HG03108 (cell line): ENCODE data around the gene ENTREP3.
"Not testable (repeated sequence)": the region's sequence is repeated elsewhere in the genome, so short reads cannot be mapped to it uniquely, and the experiment has no call there.

ENCODE experiments used
- ATAC-seq: cut with Tn5 transposase; IDR thresholded peaks from one replicate; pipeline ENCODE4 v1.9.1; 2021; ENCODE audit warnings: moderate library complexity; ENCODE audit not compliant: unreplicated experiment

Gene ENTREP3, protein sequence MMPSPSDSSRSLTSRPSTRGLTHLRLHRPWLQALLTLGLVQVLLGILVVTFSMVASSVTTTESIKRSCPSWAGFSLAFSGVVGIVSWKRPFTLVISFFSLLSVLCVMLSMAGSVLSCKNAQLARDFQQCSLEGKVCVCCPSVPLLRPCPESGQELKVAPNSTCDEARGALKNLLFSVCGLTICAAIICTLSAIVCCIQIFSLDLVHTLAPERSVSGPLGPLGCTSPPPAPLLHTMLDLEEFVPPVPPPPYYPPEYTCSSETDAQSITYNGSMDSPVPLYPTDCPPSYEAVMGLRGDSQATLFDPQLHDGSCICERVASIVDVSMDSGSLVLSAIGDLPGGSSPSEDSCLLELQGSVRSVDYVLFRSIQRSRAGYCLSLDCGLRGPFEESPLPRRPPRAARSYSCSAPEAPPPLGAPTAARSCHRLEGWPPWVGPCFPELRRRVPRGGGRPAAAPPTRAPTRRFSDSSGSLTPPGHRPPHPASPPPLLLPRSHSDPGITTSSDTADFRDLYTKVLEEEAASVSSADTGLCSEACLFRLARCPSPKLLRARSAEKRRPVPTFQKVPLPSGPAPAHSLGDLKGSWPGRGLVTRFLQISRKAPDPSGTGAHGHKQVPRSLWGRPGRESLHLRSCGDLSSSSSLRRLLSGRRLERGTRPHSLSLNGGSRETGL

GRCh38 chr1:155255243-155256007, at the start of gene ENTREP3:
Gene ENTREP3 (minus strand): TSS chr1:155255483. CDS start chr1:155254877, 606 bp downstream.
- ATAC-seq, result peak; percentile 45

GRCh38 chr1:155304558-155305063, 49.3 kb upstream of the ENTREP3 start:
- ATAC-seq, result no peak

DNA sequence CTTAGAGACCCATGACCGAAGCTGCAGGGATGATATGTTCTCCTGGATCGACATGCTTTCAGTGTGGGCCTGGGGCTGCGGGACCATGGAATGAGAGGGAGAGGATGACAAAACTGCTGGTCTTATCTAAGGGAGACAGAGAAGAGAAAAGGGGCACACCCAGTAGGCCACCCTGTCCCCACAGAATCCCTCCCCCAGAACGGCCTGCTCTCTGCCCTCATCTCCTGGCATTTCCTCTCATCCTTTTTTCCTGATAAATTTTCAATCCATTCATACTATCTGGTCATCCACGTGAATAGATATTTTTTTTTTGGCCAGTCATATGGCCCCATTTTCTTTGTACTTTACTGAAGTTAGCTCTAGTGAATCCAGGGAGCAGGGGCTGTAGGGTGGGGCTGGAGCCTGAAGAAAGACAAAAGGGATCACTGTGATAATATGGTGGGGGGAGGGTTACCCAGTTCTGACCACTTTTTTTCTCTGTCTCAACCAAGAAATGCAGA, 46.1 kb upstream of the ENTREP3 start, which contains the start of gene PKLR:
PKLR (minus strand) TSS at position 97 of the 500 bp plus-strand sequence; CDS start at position 54, 43 bp downstream.
- ATAC-seq, result no peak

DNA sequence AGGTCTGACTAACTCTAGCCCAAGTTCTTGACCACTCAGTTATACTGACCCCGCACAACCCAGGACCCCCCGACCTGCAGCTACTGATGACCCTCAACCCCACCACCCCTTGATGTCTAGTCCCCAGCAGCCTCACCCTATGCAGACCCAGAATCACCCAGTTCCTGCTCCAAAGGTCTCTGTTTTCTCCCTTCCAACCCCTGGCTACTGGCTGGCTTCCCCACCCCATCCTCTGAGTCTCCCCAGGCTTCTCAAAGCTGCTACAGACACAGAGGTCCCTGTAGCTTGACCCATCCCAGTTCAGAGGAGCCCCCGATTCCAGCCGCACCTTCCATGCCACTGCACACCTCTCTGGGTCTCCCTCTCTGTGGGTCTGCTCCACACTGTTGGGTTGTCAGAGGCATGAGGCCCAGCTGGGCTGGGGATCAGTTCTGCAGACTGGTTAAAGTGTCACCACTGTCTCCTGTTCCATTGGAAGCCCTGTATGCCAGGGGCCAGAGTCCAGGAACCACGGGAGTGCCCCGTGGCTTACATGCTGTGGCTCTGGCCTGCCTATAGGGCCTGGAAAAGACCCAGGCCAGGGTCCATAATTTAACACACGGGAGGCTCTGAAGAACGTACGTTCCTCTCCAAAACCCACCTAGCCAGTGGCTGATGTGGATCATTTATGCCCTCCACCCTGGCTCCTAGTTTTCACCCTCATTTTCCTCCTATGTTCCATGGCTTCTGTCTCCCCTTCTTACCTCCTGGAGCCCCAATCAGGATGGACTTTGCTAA, 45.5 kb upstream of the ENTREP3 start:
- no peak for ATAC-seq

GRCh38 chr1:155300024-155300423, 44.7 kb upstream of the ENTREP3 start:
- ATAC-seq, result no peak

DNA sequence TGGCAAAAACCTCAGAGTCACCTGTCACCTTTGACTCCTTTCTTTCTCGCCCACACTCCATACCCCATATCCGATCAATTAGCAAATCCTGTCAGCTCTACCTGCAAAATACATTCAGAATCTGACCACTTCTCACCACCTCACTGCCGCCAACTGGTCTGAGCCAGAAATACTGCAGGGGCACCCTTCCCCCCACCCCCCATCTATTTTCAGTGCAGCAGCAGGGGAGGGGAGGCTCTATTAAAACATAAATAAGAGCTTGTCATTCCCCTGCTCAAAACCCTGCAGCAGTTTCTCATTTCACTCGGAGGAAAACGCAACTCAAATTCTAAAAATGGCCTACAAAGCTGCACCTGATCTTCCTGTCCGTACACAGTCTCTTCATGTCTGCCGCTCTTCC, 42.1 kb upstream of the ENTREP3 start:
- no peak for ATAC-seq

- ATAC-seq, result no peak
Observed at GRCh38 chr1:155296661-155297060, 41.4 kb upstream of the ENTREP3 start.

- ATAC-seq, result no peak
Observed at GRCh38 chr1:155295942-155296267, 40.6 kb upstream of the ENTREP3 start.

GRCh38 chr1:155295183-155295941, 40.1 kb upstream of the ENTREP3 start:
- no peak for ATAC-seq

GRCh38 chr1:155294520-155295182, 39.4 kb upstream of the ENTREP3 start:
- ATAC-seq, result no peak

GRCh38 chr1:155293086-155293749, 37.9 kb upstream of the ENTREP3 start:
- no peak for ATAC-seq

DNA sequence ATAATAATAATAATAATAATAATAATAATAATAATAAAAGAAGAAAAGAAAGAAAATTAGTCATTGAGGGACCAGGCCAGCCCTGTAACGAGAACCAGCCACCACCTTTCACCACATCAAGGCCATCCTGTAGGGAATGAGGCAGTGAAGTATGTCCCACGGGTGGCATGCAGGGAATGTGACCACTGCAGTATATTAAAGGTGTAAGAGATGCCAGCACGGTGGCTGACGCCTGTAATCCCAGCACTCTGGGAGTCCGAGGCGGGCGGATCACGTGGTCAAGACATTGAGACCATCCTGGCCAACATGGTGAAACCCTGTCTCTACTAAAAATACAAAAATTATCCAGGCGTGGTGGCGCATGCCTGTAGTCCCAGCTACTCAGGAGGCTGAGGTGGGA, 35.7 kb upstream of the ENTREP3 start:
- ATAC-seq, result not testable (repeated sequence)

DNA sequence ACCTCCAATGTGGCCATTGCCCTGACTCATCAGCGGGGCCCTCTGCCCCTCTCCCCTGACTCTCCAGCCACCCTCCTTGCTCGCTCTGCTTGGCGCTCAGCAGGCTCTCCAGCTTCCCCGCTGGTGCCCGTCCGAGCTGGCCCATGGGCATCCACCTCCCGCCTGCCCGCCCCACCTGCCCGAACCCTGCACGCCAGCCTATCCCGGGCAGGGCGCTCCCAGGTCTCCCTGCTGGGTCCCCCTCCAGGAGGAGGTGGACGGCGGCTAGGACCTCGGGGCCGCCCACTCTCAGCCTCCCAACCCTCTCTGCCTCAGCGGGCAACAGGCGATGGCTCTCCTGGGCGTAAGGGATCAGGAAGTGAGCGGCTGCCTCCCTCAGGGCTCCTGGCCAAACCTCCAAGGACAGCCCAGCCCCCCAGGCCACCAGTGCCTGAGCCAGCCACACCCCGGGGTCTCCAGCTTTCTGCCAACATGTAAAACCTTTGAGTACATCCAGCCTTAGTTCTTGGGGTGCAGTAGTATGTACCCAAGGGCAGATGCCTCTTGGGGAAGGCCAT, 32.8 kb upstream of the ENTREP3 start:
- ATAC-seq, result no peak

- no peak for ATAC-seq
Observed at GRCh38 chr1:155286544-155286943, 31.3 kb upstream of the ENTREP3 start.

DNA sequence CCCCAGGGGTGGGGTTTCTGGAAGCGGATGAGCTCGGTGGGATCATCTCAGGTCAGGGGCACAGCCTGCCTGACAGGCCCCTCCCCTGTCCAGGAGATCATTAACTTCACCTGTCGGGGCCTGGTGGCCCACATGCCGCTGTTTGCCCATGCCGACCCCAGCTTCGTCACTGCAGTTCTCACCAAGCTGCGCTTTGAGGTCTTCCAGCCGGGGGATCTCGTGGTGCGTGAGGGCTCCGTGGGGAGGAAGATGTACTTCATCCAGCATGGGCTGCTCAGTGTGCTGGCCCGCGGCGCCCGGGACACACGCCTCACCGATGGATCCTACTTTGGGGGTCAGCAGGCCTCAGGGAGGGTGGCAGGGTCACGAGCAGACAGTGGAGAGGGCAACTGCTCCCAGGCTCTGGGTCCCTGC, 30.4 kb upstream of the ENTREP3 start:
- ATAC-seq, result no peak

- no peak for ATAC-seq
Observed at GRCh38 chr1:155285063-155285462, 29.8 kb upstream of the ENTREP3 start.

- no peak for ATAC-seq
Observed at GRCh38 chr1:155284476-155284875, 29.2 kb upstream of the ENTREP3 start.

DNA sequence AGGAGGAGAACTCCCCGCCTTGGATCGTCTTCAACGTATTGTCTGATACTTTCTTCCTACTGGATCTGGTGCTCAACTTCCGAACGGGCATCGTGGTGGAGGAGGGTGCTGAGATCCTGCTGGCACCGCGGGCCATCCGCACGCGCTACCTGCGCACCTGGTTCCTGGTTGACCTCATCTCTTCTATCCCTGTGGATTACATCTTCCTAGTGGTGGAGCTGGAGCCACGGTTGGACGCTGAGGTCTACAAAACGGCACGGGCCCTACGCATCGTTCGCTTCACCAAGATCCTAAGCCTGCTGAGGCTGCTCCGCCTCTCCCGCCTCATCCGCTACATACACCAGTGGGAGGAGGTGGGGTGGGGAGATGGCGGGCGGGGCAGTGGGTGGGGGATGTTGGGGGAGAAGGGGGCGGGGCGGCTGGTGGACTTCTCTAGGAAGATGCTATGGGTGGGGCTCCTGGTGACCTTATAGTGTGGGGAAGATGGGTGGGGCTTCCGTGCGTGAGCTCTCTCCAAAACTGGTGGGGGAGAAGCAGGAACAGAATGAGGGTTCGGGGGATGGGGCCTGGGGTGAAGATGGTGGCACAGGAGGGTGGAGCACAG, 27.3 kb upstream of the ENTREP3 start:
- ATAC-seq, result no peak
